ENCODE results near the gene RAB30. TPM values are rescaled to one million over a fixed set of nuclear protein-coding genes. Genes with fewer than 3 reads are reported as not detected.

The RAB30 gene
- total RNA-seq, 2 experiments from 2014 or later: 9.9 to 10.2 TPM

DNA sequence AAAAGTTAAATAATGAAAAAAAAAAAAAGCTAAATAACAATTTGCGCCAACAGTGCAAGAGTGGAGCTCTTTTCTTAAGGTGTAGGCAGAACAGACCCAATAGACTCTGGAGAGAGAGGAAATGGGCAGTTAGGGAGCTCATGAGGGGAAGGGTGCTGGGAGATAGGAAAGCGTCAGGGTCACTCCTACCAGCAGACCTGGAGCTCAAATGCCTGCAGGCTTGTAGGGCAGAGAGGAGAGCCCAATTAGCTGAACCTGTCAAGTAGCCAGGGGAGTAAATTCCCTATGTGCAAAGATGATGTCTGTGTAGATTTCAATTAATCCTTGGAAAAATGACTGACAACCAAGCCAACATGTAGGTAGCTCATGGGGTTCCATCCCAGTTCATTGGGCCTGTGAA lies 73.0 kb downstream of the RAB30 start:
- Mint-ChIP-seq H3K4me3 (no peak overlapping the region), H3K27me3 (no peaks in the 10 kb centered on the region), H3K27ac (no peak overlapping the region), H3K9me3 (no peaks in the 10 kb centered on the region), H3K36me3 (ENCODE audit: low read depth) (peaks cover 4% of the 10 kb centered on the region), H3K4me1 (peaks cover 41% of the 10 kb centered on the region)
- ChIA-PET POLR2A (interaction anchor here (1.0 to 2.2 kb wide), 2 partner anchors 8 to 78 kb away, joined by 3 to 6 read pairs; no protein-coding TSS in a partner anchor), CTCF (interaction anchor here (1.0 kb wide), 1 partner anchor 47 kb away, joined by 3 read pairs; no protein-coding TSS in a partner anchor)
- no peak for DNase-seq

DNA sequence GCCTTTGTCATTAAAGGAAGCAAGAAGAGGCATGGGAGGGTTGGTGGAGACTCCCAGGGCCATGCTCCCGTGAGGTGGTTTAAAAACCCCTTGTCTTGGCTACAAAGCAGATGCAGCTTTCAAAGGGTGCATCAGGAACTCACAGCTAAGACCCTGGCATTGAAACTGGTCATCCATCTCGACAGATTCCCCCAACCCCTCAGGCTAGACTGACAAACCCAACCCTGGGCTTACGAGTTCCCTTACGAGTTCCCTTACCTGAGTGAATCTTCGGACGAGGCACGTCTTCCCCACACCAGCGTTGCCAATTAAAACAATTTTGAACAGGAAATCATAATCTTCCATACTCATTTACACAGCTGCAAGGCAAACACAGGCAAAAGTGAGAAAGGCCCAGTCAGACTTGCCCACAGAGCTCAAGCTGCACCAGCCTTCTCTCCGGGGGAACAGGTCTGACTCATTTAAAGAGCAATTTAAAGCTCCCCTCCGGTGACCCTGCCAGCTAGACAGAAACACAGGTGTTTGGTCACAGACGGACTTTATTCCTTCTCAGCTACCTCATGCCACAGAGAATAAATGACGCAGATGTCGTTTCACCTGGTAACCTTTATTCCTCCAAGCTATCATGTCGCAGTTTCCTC lies 74.6 kb downstream of the RAB30 start:
- H3K4me1 Mint-ChIP-seq: peaks cover 38% of the 10 kb centered on the region
- DNase-seq: no peak
- H3K36me3 Mint-ChIP-seq (ENCODE audit: low read depth): peaks cover 9% of the 10 kb centered on the region
- no peaks in the 10 kb centered on the region for H3K27me3 Mint-ChIP-seq
- ChIA-PET POLR2A (interaction anchor here (2.2 kb wide), 1 partner anchor 10 kb away, joined by 6 read pairs; no protein-coding TSS in a partner anchor), CTCF (no interaction called here)
- no peak overlapping the region for H3K27ac Mint-ChIP-seq
- H3K4me3 Mint-ChIP-seq: no peak overlapping the region
- no peaks in the 10 kb centered on the region for H3K9me3 Mint-ChIP-seq

DNA sequence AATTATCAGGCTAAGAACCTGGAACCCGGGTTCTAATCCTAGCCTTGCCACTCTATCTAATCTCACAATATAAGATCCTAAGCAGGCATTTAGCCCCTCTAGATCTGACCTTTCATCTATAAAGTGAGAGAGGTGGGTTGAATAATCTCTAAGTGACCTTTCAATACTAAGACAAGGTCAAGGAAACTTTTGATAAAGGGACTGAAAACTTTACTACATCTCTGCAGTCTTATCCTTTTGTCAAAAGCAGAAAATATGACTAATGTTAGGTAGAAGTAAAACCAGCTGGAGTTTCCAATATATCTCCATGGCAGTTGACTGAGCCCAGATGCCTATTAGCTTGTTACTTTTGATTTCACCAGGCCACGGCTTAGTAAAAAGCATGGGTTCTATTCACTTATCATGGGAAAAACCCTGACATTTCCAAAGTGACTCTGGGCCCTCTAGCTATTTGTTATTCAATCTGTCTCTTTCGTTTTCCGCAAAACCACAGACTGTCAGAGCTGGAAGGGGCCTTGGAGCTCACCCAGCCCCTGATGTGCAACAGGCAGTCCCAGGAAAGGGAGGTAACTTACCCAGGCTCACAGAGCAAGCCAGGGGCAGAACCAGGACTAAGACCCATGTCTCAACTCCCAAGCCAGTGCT lies 75.8 kb downstream of the RAB30 start:
- H3K27ac Mint-ChIP-seq: no peak overlapping the region
- POLR2A ChIA-PET: no interaction called here
- H3K27me3 Mint-ChIP-seq: no peaks in the 10 kb centered on the region
- peaks cover 34% of the 10 kb centered on the region for H3K4me1 Mint-ChIP-seq
- H3K9me3 Mint-ChIP-seq: no peaks in the 10 kb centered on the region
- H3K36me3 Mint-ChIP-seq (ENCODE audit: low read depth): peaks cover 9% of the 10 kb centered on the region
- DNase-seq: no peak
- CTCF ChIA-PET: interaction anchor here (1.4 kb wide), 1 partner anchor 11 kb away, joined by 5 read pairs; no protein-coding TSS in a partner anchor
- no peak overlapping the region for H3K4me3 Mint-ChIP-seq

DNA sequence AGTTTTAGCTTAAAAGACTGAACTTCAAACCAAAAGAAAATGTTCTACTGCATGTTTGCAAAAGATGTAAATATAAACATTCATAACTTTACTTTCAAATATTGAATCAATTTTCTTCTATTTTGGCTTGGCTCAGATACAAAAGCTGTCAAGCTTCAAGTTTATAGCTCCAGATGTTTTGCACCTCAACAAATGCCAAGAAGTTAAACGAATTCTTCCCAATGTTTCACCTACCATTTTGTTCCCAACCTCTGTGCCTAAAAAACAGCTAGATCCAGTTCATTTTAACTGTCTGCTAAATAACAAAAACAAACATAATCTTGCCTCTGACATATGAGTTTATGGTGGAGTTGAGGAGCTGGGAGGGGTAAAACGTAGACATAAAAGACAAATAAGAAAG lies 76.5 kb downstream of the RAB30 start:
- H3K27me3 Mint-ChIP-seq: no peaks in the 10 kb centered on the region
- no peak overlapping the region for H3K27ac Mint-ChIP-seq
- no peaks in the 10 kb centered on the region for H3K9me3 Mint-ChIP-seq
- H3K4me3 Mint-ChIP-seq: no peak overlapping the region
- ChIA-PET POLR2A (no interaction called here), CTCF (interaction anchor here (1.4 kb wide), 1 partner anchor 11 kb away, joined by 5 read pairs; no protein-coding TSS in a partner anchor)
- peaks cover 33% of the 10 kb centered on the region for H3K4me1 Mint-ChIP-seq
- H3K36me3 Mint-ChIP-seq (ENCODE audit: low read depth): peaks cover 9% of the 10 kb centered on the region
- no peak for DNase-seq

DNA sequence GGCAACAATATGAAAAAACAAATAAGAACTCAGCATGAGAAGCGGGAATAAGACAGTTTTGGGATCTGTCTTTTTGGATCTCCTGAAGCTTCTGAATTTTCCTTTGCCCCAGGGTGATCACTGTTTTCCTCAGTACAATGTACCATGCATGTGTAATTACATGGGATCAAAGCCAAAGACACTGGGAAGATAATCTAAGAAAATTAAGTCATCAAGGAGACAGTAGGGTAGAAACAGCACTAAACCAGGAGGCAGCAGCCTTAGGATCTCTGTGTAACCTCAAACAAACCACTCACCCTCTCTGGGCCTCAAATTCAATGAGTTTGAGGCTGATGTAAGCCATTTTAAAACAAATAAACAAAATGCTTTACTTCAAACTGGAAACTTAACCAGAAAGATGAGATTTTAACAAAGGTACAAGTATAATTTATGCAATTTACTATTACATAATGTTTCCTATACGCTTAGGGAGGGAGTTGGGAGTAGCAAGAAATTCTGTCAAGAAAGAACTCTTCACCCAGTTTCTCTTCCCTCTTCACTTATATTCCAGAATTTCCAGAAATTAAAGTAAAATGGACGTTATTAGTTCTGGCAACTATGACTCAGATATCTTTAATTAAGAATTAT lies 77.0 kb downstream of the RAB30 start:
- H3K36me3 Mint-ChIP-seq (ENCODE audit: low read depth): peaks cover 9% of the 10 kb centered on the region
- no peaks in the 10 kb centered on the region for H3K9me3 Mint-ChIP-seq
- ChIA-PET CTCF (interaction anchor here (1.4 kb wide), 1 partner anchor 12 kb away, joined by 5 read pairs; no protein-coding TSS in a partner anchor), POLR2A (no interaction called here)
- DNase-seq: no peak
- no peak overlapping the region for H3K4me3 Mint-ChIP-seq
- no peaks in the 10 kb centered on the region for H3K27me3 Mint-ChIP-seq
- no peak overlapping the region for H3K27ac Mint-ChIP-seq
- peaks cover 33% of the 10 kb centered on the region for H3K4me1 Mint-ChIP-seq

DNA sequence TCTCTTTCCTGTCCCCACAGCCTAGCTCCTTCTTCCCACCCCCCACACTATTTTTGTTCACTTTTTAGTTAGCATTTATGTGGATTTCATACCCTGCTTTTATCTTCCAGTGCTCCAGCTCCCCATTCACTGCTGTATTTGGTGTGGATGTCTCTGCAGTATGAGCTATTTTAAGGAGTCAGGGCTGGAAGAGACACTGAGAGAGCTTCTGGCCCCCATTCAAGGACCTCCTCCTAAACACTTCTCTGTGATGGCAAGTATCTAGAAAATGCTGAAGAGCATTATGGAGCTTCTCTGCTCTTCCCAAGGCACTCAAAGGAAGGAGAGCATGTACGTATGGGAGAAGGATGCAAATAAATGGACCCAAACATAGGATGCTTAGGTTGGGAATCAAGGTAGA lies 79.5 kb downstream of the RAB30 start:
- Mint-ChIP-seq H3K9me3 (no peaks in the 10 kb centered on the region), H3K36me3 (ENCODE audit: low read depth) (peaks cover 9% of the 10 kb centered on the region), H3K4me3 (no peak overlapping the region), H3K4me1 (peaks cover 24% of the 10 kb centered on the region), H3K27me3 (no peaks in the 10 kb centered on the region), H3K27ac (no peak overlapping the region)
- DNase-seq: no peak
- ChIA-PET POLR2A (no interaction called here), CTCF (interaction anchor here (0.6 kb wide), 1 partner anchor 14 kb away, joined by 3 read pairs; no protein-coding TSS in a partner anchor)

DNA sequence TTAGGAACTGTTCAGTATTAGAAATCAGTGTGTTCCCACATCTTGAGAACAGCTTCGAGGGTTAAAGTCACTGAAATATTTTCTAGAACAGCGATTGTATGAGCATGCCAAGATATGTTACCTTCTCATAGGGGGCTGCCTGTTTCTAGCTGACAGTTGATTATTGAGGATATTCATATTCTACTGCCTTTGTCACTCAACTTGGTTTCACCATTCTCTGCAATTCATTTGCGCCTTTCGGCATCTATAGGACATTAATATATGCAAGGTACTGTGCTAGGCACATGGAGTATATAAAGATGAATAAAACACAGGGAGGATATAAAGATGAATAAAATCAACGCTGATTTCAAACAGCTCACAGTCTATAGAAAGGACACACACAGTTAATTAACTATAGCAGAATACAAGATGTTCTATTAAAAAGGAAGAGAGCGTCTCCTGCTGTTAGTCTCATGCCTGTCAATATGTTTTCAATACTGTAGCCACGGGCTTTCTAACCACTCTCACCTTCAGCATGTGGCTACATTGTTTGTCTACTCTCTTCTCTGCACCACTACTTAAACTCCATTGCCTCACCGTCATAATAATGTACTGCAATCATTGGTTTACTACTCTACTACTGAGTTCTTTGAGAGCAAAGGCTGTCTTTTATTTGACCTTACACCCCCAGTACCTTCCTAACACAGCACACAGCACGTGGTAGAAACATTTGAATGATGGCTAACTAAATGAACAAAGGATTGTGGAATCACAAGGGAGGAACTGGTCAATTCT lies 81.9 kb downstream of the RAB30 start:
- ChIA-PET POLR2A (no interaction called here), CTCF (no interaction called here)
- H3K4me3 Mint-ChIP-seq: no peak overlapping the region
- no peak overlapping the region for H3K27ac Mint-ChIP-seq
- H3K4me1 Mint-ChIP-seq: peaks cover 5% of the 10 kb centered on the region
- H3K27me3 Mint-ChIP-seq: no peaks in the 10 kb centered on the region
- no peaks in the 10 kb centered on the region for H3K9me3 Mint-ChIP-seq
- no peak for DNase-seq
- peaks cover 9% of the 10 kb centered on the region for H3K36me3 Mint-ChIP-seq (ENCODE audit: low read depth)

DNA sequence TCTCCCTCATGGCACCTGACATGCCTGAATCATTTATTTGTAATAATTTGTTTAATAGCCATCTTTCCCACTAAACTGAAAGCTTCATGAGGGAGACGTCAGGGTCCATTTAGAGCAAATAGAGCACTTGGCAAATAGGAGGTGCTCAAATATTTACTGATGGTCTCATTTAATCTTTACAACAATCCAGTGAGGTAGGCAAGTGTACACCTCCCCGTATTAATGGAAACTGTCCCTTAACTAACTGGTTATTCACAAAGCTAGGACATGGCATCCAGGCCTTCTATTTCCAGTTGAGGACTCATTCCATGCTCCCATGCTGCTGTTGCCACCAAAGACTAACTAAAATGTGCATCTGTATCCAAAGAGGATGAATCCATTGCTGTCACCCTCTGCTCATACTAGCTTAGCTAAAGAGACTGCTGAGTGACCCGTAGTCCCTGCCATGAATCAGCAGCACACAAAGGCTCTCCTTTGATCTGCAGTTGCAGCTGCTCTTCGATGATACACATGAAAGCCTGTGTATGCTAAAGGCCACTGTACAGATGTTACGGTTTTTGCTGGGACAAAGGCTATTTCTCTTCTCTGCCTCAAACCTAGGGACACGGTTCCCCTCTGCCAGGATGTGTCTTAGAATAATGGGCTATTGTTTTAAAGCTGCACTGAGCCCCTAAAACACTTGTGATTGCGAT lies 82.6 kb downstream of the RAB30 start:
- no peaks in the 10 kb centered on the region for H3K9me3 Mint-ChIP-seq
- CTCF ChIA-PET: no interaction called here
- peaks cover under 1% of the 10 kb centered on the region for H3K4me1 Mint-ChIP-seq
- no peak overlapping the region for H3K4me3 Mint-ChIP-seq
- no peaks in the 10 kb centered on the region for H3K27me3 Mint-ChIP-seq
- H3K27ac Mint-ChIP-seq: no peak overlapping the region
- POLR2A ChIA-PET: no interaction called here
- no peak for DNase-seq
- peaks cover 7% of the 10 kb centered on the region for H3K36me3 Mint-ChIP-seq (ENCODE audit: low read depth)

DNA sequence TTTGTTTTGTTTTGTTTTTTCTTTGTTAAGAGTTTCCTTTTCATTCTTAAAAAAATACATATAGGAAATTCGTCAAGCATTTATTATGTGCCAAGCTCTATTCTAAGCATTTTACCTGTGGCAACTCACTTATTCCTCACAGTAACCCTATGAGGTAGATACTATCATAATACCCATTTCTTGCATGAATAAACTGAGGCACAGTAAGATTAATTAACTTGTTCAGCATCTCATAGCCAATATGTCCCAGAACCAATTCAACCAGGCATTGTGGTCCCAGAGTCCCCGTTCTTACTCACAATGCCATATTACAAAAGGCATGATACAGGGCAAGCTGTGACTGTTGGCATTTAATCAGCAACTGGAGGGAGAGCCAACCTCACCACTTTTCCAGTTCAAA lies 83.7 kb downstream of the RAB30 start:
- Mint-ChIP-seq H3K27me3 (no peaks in the 10 kb centered on the region), H3K36me3 (ENCODE audit: low read depth) (peaks cover 3% of the 10 kb centered on the region), H3K9me3 (no peaks in the 10 kb centered on the region), H3K4me3 (no peak overlapping the region), H3K4me1 (no peaks in the 10 kb centered on the region), H3K27ac (no peak overlapping the region)
- CTCF ChIA-PET: interaction anchor here (0.6 kb wide), 1 partner anchor 81 kb away, joined by 3 read pairs; no protein-coding TSS in a partner anchor
- no peak for DNase-seq
- POLR2A ChIA-PET: interaction anchor here (1.1 kb wide), 1 partner anchor 105 kb away, joined by 3 read pairs; no protein-coding TSS in a partner anchor

DNA sequence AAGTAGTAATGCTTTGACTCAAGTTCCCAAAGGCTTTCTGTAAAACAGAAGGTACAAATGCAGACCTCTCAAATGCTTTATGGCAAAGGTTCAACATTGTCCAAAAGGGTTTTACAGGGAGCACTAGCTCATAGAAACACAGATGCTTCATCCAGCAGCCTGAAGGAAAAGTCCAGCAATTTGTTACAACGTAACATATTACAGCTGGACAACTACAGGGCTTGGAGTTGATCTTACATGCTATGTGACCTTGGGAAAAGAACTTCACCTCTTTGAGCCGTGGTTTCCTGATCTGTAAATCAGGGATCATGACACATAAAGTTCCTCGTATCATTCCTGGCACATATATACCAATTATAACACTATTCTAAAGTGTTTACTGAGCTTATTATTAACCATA lies 85.3 kb downstream of the RAB30 start:
- POLR2A ChIA-PET: no interaction called here
- CTCF ChIA-PET: no interaction called here

DNA sequence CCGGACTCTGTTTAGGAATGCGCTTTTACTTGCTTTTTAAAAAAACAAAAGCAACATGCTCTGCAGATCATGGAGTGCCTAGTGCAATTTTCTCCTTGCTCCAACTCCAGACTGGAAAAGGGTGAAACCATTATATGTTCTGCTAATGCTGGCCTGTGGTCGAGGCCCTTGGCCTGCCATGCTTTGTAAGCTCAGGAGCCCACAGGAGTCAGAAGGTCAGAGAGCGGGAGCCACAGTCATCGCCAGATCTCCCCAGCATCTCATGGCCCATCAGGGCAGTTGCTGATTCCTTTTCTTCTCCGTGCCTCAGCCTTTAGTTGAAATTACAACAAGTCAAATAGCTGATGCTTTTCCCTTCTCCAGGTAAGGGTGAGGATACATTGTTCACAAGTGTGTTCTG lies 89.8 kb downstream of the RAB30 start:
- Mint-ChIP-seq H3K4me1 (peaks cover 21% of the 10 kb centered on the region), H3K27ac (no peak overlapping the region), H3K36me3 (ENCODE audit: low read depth) (peaks cover 18% of the 10 kb centered on the region), H3K9me3 (no peaks in the 10 kb centered on the region), H3K4me3 (no peak overlapping the region), H3K27me3 (no peaks in the 10 kb centered on the region)
- no peak for DNase-seq
- ChIA-PET POLR2A (interaction anchor here (1.7 kb wide), 1 partner anchor 10 kb away, joined by 4 read pairs; no protein-coding TSS in a partner anchor), CTCF (no interaction called here)

More for the DNA sequence above, 85.3 kb downstream of the RAB30 start:
- Mint-ChIP-seq H3K36me3 (ENCODE audit: low read depth) (peaks cover 10% of the 10 kb centered on the region), H3K4me1 (no peaks in the 10 kb centered on the region), H3K4me3 (no peak overlapping the region), H3K27me3 (no peaks in the 10 kb centered on the region), H3K27ac (no peak overlapping the region), H3K9me3 (no peaks in the 10 kb centered on the region)
- no peak for DNase-seq

DNA sequence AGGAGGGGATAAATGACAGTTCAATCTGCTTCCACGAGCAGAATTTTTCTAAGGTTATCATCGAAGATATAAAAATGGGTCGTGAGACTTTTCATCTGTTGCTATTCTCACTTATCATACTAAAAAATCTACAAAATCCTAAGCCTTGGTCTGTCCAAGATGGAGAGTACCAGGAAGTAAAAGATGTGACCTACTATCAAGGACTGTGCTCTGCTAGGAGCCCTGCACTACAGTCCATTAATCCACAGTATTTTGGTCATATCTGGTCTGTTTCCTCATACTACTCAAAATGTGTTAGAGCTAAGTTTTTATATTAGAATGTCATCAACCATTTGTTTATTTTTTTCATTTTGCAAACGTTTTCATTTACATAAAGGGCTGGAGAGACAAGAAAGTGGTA lies 90.8 kb downstream of the RAB30 start:
- no peak for DNase-seq
- Mint-ChIP-seq H3K4me3 (no peak overlapping the region), H3K9me3 (no peaks in the 10 kb centered on the region), H3K27ac (no peak overlapping the region), H3K27me3 (no peaks in the 10 kb centered on the region), H3K4me1 (peaks cover 21% of the 10 kb centered on the region), H3K36me3 (ENCODE audit: low read depth) (peaks cover 21% of the 10 kb centered on the region)
- CTCF ChIA-PET: no interaction called here
- POLR2A ChIA-PET: no interaction called here

All from activated CD4-positive, alpha-beta memory T cell treated with anti-CD3 and anti-CD28 coated beads, Interleukin-2, amount 10 ng/mL, durations not matched to agents 7 days and 5 days (primary cell).